GM12873 (cell line): ENCODE data around the gene CCND1.

Source experiments
- TF ChIP-seq, protein P1 (sequence below): IDR thresholded peaks from 2 replicates; pipeline ENCODE4 v1.5.1; 2012; ENCODE audit warnings: low read depth, mild to moderate bottlenecking, moderate library complexity, low read length, control low read depth; ENCODE audit not compliant: insufficient read depth; ENCODE audit errors: missing control alignments

CCND1 gene

DNA sequence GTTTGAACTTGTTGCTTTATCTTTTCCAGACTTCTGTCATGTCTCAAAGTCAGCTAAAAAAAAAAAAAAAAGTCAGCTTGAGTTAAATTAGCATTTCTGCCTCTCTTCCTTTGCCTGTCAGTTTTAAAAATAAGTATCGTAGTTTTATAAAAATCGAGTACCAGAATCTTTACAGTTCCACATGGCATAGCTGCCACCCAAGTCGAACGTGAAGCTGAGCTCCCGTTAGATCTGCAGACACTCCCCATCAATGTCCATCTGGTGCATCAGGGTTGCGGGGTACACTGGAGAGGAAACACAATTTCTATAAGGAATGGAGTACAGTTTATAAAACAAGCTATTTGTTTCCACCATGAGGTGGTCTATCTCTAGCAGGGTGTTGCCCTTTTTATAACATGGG lies 41.0 kb upstream of the CCND1 start:
- TF ChIP-seq, protein P1, sequence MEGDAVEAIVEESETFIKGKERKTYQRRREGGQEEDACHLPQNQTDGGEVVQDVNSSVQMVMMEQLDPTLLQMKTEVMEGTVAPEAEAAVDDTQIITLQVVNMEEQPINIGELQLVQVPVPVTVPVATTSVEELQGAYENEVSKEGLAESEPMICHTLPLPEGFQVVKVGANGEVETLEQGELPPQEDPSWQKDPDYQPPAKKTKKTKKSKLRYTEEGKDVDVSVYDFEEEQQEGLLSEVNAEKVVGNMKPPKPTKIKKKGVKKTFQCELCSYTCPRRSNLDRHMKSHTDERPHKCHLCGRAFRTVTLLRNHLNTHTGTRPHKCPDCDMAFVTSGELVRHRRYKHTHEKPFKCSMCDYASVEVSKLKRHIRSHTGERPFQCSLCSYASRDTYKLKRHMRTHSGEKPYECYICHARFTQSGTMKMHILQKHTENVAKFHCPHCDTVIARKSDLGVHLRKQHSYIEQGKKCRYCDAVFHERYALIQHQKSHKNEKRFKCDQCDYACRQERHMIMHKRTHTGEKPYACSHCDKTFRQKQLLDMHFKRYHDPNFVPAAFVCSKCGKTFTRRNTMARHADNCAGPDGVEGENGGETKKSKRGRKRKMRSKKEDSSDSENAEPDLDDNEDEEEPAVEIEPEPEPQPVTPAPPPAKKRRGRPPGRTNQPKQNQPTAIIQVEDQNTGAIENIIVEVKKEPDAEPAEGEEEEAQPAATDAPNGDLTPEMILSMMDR = no peak

DNA sequence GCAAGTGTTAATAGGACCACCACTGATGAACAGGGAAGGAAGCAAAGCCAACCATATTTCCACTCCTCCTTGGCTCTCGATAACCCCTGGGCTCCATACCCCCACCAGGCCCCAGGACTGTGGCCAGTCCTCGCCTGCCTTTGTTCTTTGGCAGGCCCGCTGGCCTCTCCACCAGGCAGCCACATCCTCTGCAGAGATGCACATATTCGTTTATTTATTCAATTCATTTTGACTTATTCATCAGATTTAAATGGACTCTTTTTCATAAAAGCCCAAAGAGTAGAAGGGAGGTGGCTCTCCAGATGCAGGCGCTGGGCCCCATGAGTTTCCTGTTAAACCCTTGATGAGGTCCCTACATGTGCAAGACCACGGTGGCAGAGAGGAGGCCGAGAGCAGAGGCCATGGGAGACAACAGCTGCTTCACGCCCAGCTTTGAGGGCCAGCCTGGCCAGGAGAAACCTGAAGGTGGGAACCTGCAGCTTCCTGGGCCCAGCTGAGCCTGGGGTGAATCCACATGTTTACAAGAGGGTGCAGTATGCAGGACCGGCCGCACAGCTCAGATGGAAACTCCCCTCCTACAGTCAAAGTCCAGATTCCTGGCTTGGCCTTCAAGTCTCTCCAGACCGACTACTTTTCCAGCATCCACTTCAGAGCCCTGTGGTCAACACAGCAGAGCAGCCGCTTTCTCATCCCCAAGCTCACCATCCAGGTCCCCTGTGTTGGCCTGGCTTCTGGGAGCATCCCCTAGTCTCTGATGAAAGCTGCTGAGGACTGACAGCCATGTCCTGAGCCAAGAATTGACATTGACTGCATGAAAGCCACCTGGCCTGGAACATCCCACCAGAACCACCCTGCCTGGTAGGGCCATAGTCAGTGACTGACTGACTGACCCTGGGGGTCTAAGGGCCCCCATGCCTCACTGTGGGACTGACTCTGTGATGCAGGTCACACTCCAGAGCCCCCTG lies 39.7 kb upstream of the CCND1 start:
- TF ChIP-seq, protein P1 = no peak

DNA sequence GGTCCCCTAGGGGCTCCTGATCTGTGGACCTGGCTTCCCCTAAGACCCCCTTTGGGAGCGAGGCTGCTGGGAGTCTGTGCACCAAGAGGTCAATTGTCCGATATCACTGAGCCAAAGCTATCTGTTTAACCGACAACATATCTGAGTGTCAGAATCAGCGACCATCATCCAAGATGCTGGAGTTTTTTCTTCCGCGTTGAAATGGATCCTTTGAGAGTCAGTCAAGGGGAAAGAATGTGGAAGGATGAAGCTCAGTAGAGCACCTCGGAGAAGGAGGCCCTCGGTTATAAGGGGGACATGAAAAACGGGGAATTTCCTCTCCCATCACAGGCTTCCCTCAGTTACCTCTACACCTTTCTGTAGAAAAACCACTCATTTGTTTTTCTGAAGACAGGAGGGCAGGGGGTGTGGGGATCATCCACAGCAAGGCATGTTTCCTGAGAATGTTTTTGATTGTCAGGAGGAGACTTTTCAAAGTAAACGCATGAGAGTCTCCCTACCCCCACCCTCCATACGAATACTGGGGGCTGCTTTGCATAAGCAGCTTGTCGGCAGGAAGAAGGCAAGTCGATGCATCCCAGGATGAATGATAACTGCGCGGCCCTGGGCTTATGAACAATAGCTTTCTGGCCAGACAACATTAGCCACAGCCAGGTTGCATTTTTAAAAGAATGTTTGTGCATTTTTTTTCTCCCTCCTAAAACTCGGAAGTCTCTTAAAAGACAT lies 37.7 kb upstream of the CCND1 start:
- TF ChIP-seq, protein P1 = no peak

DNA sequence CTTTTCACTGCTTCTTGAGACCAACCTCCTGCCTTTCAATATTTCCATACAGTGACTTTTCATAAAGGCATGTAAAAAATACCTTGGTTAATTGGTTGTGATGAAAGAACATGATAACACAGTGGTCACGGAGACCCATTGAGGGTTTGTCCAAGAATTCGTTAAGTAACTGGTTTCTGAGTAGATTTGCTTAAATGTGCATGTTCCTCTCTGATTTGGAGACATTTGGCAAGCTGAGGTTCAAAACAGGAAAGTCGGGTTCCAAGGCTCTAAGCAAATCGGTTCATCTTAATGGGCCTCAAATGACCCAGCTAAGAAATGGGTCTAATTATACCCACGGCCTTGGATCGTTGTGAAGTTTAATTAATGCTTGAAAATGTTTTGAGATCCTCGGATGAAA lies 36.9 kb upstream of the CCND1 start:
- TF ChIP-seq, protein P1 = no peak

DNA sequence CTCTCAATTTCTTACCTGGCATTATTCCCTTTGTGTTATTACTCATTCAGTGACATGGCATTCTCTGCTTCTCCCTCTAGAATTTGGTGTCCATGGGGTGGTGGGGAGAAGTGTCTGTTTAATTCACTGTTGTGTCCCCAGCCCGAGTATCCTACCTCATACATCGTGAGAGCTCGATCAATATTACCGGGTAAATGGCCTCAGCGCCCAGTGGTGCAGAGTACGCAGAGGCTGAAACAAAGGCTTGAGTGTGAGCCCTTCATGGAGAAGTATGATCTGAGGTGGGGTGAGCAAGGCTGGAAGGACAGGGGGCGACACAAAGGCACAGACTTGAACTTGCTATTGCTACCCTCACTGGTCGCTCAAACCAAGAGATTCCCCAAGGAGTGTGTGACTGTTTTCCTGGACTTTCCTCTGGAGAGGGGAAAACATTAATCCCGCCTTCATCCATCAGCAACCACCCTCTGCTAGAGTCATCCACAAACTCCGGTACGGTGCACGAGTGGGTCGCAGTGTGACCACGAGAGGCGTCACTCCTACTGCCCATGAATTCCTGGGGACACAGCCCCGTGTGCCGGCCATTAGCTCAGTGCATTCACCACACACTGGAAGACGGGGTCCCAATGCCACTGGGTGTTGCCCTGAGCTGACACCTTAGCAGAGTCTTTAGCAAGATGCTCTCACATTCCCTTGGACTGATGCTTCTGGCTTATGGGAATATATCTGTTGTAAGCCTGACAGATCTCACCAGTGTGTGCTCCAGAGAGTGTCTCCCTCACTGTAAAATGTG lies 35.0 kb upstream of the CCND1 start:
- TF ChIP-seq, protein P1 = no peak

DNA sequence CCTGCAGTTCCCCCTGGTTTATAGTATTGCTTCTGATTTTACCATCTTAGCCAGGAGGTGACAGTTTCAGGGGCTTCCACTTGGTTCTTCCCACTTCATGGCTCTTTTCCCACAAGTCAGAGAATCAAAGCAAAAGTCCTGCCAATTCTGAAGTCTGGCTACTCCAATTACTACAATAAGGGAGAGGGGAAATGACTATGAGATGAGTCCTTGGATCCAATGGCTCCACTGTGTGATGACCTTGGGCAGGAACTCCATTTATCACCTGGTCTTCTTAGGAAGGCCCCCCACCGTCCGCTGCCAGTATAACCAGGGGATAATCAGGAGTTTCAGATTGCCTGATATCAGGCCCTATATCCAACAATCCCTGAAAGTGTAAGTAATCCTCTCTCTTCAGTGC lies 31.6 kb upstream of the CCND1 start:
- TF ChIP-seq, protein P1 = no peak
